Panc1 (cell line): Measurements from ENCODE around the gene KCTD4. TPM values are rescaled to one million over a fixed set of nuclear protein-coding genes. Genes with fewer than 3 reads are reported as not detected.

ENCODE experiments used
- ATAC-seq: fragments of 200-7000 bp; cut with Tn5 transposase; 2 replicates; pipeline ENCODE4 v1.9.1; 2020; ENCODE audit warnings: mild to moderate bottlenecking, moderate library complexity
- BruUV-seq: library from RNA; stranded (reverse); fragments of 400-500 nt; replicated peaks from 2 replicates; lab custom pipeline; 2021; lab: Mats Ljungman, UMichigan
- CTCF ChIA-PET: fragments of 300-600 bp; sonication (Branson Sonifier 250); formaldehyde crosslinking; loops from one replicate; lab custom pipeline; 2022; ENCODE audit warnings: antibody characterized with exemption; lab: Charles Lee
- POLR2A ChIA-PET: fragments of 300-600 bp; sonication (Branson Sonifier 250); formaldehyde crosslinking; loops from one replicate; lab custom pipeline; 2022; ENCODE audit warnings: antibody characterized with exemption; lab: Charles Lee
- DNase-seq: peaks from one replicate; pipeline ENCODE4 v3.0.0-alpha.2; 2010; ENCODE audit warnings: low read depth, low spot score
- H3K27ac ChIP-seq: 2 replicates; pipeline ENCODE4 v1.5.1; 2011; ENCODE audit warnings: mild to moderate bottlenecking, low read length, inconsistent platforms
- H3K27me3 ChIP-seq: fragments of 200-500 bp; sonication (Bioruptor generic); 2 replicates; pipeline ENCODE4 v1.6.0; 2014; ENCODE audit warnings: low read length, inconsistent platforms; ENCODE audit not compliant: control insufficient read depth, insufficient read depth
- H3K36me3 ChIP-seq: fragments of 200-500 bp; sonication (Bioruptor generic); 2 replicates; pipeline ENCODE4 v1.5.1; 2014; ENCODE audit warnings: inconsistent platforms, mild to moderate bottlenecking, low read length, moderate library complexity; ENCODE audit not compliant: control insufficient read depth, insufficient read depth
- H3K4me1 ChIP-seq: 2 replicates; pipeline ENCODE4 v1.5.1; 2011; ENCODE audit warnings: inconsistent platforms, mild to moderate bottlenecking, low read length, moderate library complexity; ENCODE audit not compliant: control insufficient read depth, insufficient read depth
- H3K4me3 ChIP-seq, 2 experiments: 2 replicates each; pipeline ENCODE4 v1.5.1; 2011 to 2012; ENCODE audit warnings: low read depth in 2 of 2, low read length in 2 of 2, mild to moderate bottlenecking in 2 of 2, inconsistent platforms in 1 of 2, moderate library complexity in 1 of 2
- H3K9me3 ChIP-seq: fragments of 200-500 bp; sonication (Bioruptor generic); 2 replicates; pipeline ENCODE4 v1.5.1; 2014; ENCODE audit warnings: low read depth, mild to moderate bottlenecking, inconsistent platforms, low read length, moderate library complexity; ENCODE audit not compliant: control insufficient read depth, insufficient read depth
- CTCF ChIP-seq: fragments of 450-650 bp; IDR thresholded peaks from 2 replicates; pipeline ENCODE4 v1.5.1; 2017; ENCODE audit warnings: mild to moderate bottlenecking
- POLR2AphosphoS5 ChIP-seq: IDR thresholded peaks from 2 replicates; pipeline ENCODE4 v1.6.1; 2012; ENCODE audit warnings: mild to moderate bottlenecking, low read depth, low read length, moderate library complexity
- REST ChIP-seq, 2 experiments: IDR thresholded peaks; 2 replicates each; pipeline ENCODE4 v1.6.1; 2011 to 2012; ENCODE audit warnings: low read depth in 2 of 2, control low read depth in 1 of 2, low read length in 1 of 2, mild to moderate bottlenecking in 1 of 2, moderate library complexity in 1 of 2; ENCODE audit not compliant: insufficient read depth in 1 of 2
- SIN3A ChIP-seq: IDR thresholded peaks from 2 replicates; pipeline ENCODE4 v1.6.1; 2012; ENCODE audit warnings: low read depth, mild to moderate bottlenecking, low read length, moderate library complexity, borderline replicate concordance; ENCODE audit not compliant: insufficient read depth
- TCF7L2 ChIP-seq: IDR thresholded peaks from 2 replicates; pipeline ENCODE4 v1.6.1; 2011; ENCODE audit warnings: mild to moderate bottlenecking, low read depth, low read length, inconsistent platforms
- in situ Hi-C: cut with HindIII; loops from 2 replicates; pipeline ENCODE4 v1.10.0; 2016; ENCODE audit warnings: low sequenced_read_pairs, low pct_unique_long_range_greater_than_20kb
- intact Hi-C: fragments of 100-400 bp; cut with micrococcal nuclease; formaldehyde crosslinking; loops from one replicate; pipeline ENCODE4 v1.10.0; 2022; ENCODE audit not compliant: unreplicated experiment
- total RNA-seq: library from RNA; stranded (reverse); gene quantifications from one replicate; pipeline ENCODE4 v1.2.1, GENCODE V29; 2021; ENCODE audit not compliant: unreplicated experiment

Gene KCTD4
- total RNA-seq, 1 experiment from 2014 or later: not detected

GRCh38 chr13:45196622-45197021 lies 4.2 kb downstream of the KCTD4 start:
- no peaks in the 10 kb centered on the region for H3K27me3 ChIP-seq

GRCh38 chr13:45196096-45196495 lies 4.7 kb downstream of the KCTD4 start:
- intact Hi-C loops (no loop called here), in situ Hi-C loops (no loop called here)
- no peak for DNase-seq
- H3K4me1 ChIP-seq: peaks cover 2% of the 10 kb centered on the region
- no peaks in the 10 kb centered on the region for H3K9me3 ChIP-seq
- ChIA-PET POLR2A (interaction anchor here (0.5 kb wide), 1 partner anchor 54 kb away, joined by 6 read pairs; no protein-coding TSS in a partner anchor), CTCF (no interaction called here)
- no peak for ATAC-seq
- BruUV-seq: no TSS peak
- H3K4me3 ChIP-seq: no peak overlapping the region
- no peak for TF ChIP-seq CTCF
- no peak for TF ChIP-seq TCF7L2
- no peak for TF ChIP-seq SIN3A
- TF ChIP-seq REST (IDR thresholded peaks at IDR 0.05; ENCODE audit: insufficient read depth in 1 of 2, low read depth in 2 of 2, low read length in 1 of 2): no peak
- no peak for TF ChIP-seq POLR2AphosphoS5
- no peak overlapping the region for H3K27ac ChIP-seq
- no peaks in the 10 kb centered on the region for H3K27me3 ChIP-seq
- H3K36me3 ChIP-seq: no peaks in the 10 kb centered on the region

More at GRCh38 chr13:45196622-45197021, 4.2 kb downstream of the KCTD4 start:
- POLR2A ChIA-PET: interaction anchor here (0.5 kb wide), 1 partner anchor 53 kb away, joined by 6 read pairs; no protein-coding TSS in a partner anchor
- no peak overlapping the region for H3K27ac ChIP-seq
- H3K4me3 ChIP-seq: no peak overlapping the region
- BruUV-seq: no TSS peak
- CTCF ChIA-PET: no interaction called here
- ATAC-seq (no peak), DNase-seq (no peak)
- H3K4me1 ChIP-seq: peaks cover 2% of the 10 kb centered on the region
- in situ Hi-C loops (no loop called here), intact Hi-C loops (no loop called here)
- no peaks in the 10 kb centered on the region for H3K36me3 ChIP-seq
- TF ChIP-seq SIN3A: no peak
- TF ChIP-seq REST (IDR thresholded peaks at IDR 0.05; ENCODE audit: insufficient read depth in 1 of 2, low read depth in 2 of 2, low read length in 1 of 2): no peak
- no peak for TF ChIP-seq TCF7L2
- no peak for TF ChIP-seq CTCF
- TF ChIP-seq POLR2AphosphoS5: no peak
- no peaks in the 10 kb centered on the region for H3K9me3 ChIP-seq
